ENCODE measurements around the gene GNPTAB. TPM values are rescaled to one million over a fixed set of nuclear protein-coding genes. Genes with fewer than 3 reads are reported as not detected.

GNPTAB gene
- total RNA-seq, 1 experiment from 2014 or later, result 40.8 TPM

- ChIA-PET POLR2A (no interaction called here), CTCF (no interaction called here)
- TF ChIP-seq SIN3A (IDR thresholded peaks at IDR 0.05; ENCODE audit: borderline replicate concordance, insufficient read depth, low read depth, low read length), result no peak
- TF ChIP-seq TCF7L2 (IDR thresholded peaks at IDR 0.05; ENCODE audit: low read depth, low read length), result no peak
- TF ChIP-seq REST (IDR thresholded peaks at IDR 0.05; ENCODE audit: insufficient read depth in 1 of 2, low read depth in 2 of 2, low read length in 1 of 2), result no peak
- TF ChIP-seq CTCF (IDR thresholded peaks at IDR 0.05), result no peak
- TF ChIP-seq POLR2AphosphoS5 (IDR thresholded peaks at IDR 0.05; ENCODE audit: low read depth, low read length), result no peak
- BruUV-seq (replicated peaks), result TSS peak; percentile 38
- peaks cover 3% of the 10 kb centered on the region for H3K36me3 ChIP-seq (ENCODE audit: control insufficient read depth, insufficient read depth, low read length)
- no peak overlapping the region for H3K4me3 ChIP-seq (ENCODE audit: low read depth in 2 of 2, low read length in 2 of 2)
- ATAC-seq (no peak), DNase-seq (ENCODE audit: low read depth, low spot score) (no peak)
- in situ Hi-C loops (cut with HindIII; ENCODE audit: low pct_unique_long_range_greater_than_20kb, low sequenced_read_pairs), result no loop called here
- peaks cover 41% of the 10 kb centered on the region for H3K4me1 ChIP-seq (ENCODE audit: control insufficient read depth, insufficient read depth, low read length)
- H3K27me3 ChIP-seq (ENCODE audit: control insufficient read depth, insufficient read depth, low read length), result no peaks in the 10 kb centered on the region
- intact Hi-C loops (cut with micrococcal nuclease; ENCODE audit: unreplicated experiment), result no loop called here
- peak overlapping the region; percentile 42; the same call in 1 of the 2 replicates for H3K27ac ChIP-seq (ENCODE audit: low read length)
- no peaks in the 10 kb centered on the region for H3K9me3 ChIP-seq (ENCODE audit: control insufficient read depth, insufficient read depth, low read depth, low read length)
These were observed 130.4 kb downstream of the GNPTAB start for GRCh38 chr12:101700299-101700820.

GRCh38 chr12:101698800-101699347 is 131.9 kb downstream of the GNPTAB start:
- CTCF ChIA-PET, result no interaction called here
- no peaks in the 10 kb centered on the region for H3K9me3 ChIP-seq (ENCODE audit: control insufficient read depth, insufficient read depth, low read depth, low read length)
- intact Hi-C loops (cut with micrococcal nuclease; ENCODE audit: unreplicated experiment) (loop anchor here (10.0 kb wide), 1 partner anchor 284 kb away; no protein-coding TSS in a partner anchor), in situ Hi-C loops (cut with HindIII; ENCODE audit: low pct_unique_long_range_greater_than_20kb, low sequenced_read_pairs) (no loop called here)
- 0 out of 2 replicates have a peak, but pooled peaks have one; percentile 42 for ATAC-seq
- H3K27me3 ChIP-seq (ENCODE audit: control insufficient read depth, insufficient read depth, low read length), result no peaks in the 10 kb centered on the region
- BruUV-seq (replicated peaks), result no TSS peak
- no peak for DNase-seq (ENCODE audit: low read depth, low spot score)
- H3K27ac ChIP-seq (ENCODE audit: low read length), result peak overlapping the region; percentile 72
- peak overlapping the region; percentile 92 to 94 for H3K4me3 ChIP-seq (ENCODE audit: low read depth in 2 of 2, low read length in 2 of 2)
- peaks cover 41% of the 10 kb centered on the region for H3K4me1 ChIP-seq (ENCODE audit: control insufficient read depth, insufficient read depth, low read length)
- peaks cover 3% of the 10 kb centered on the region for H3K36me3 ChIP-seq (ENCODE audit: control insufficient read depth, insufficient read depth, low read length)
- TF ChIP-seq CTCF (IDR thresholded peaks at IDR 0.05), result peak; percentile 55; the same call in 1 of the 2 replicates
- TF ChIP-seq SIN3A (IDR thresholded peaks at IDR 0.05; ENCODE audit: borderline replicate concordance, insufficient read depth, low read depth, low read length), result no peak
- TF ChIP-seq TCF7L2 (IDR thresholded peaks at IDR 0.05; ENCODE audit: low read depth, low read length), result no peak
- TF ChIP-seq REST (IDR thresholded peaks at IDR 0.05; ENCODE audit: insufficient read depth in 1 of 2, low read depth in 2 of 2, low read length in 1 of 2), result no peak
- no peak for TF ChIP-seq POLR2AphosphoS5 (IDR thresholded peaks at IDR 0.05; ENCODE audit: low read depth, low read length)
- POLR2A ChIA-PET, result no interaction called here

Data from Panc1 (cell line).